Activated naive CD4-positive, alpha-beta T cell treated with Interleukin-2 at 50 U/mL for 16 hours (primary cell): Measurements from ENCODE around the gene C10orf95.

ENCODE experiments used
- DNase-seq: peaks from one replicate; pipeline ENCODE4 v3.0.0-alpha.2; 2020

C10orf95 gene

DNA sequence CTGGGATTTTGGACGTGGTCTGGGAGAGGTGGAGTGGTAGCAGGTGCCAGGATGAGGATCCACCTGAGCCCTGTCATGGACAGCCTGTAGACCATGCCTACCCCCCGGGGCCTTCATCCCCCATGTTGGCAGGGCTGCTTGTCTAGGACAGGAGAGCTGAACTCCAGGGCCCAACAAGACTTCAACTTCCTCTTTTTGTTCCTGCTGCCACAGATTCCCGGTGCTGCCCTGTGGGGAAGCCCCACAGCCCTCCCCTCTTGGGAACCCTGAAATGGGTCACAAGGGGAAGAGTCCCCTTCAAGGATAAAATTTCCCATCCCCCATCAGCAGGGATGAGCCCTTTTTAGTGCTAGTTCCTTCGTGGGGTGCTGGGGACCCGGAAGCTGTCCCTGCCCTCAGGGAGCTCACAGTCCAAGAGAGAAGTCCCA, 17.7 kb downstream of the C10orf95 start:
- no peak for DNase-seq

DNA sequence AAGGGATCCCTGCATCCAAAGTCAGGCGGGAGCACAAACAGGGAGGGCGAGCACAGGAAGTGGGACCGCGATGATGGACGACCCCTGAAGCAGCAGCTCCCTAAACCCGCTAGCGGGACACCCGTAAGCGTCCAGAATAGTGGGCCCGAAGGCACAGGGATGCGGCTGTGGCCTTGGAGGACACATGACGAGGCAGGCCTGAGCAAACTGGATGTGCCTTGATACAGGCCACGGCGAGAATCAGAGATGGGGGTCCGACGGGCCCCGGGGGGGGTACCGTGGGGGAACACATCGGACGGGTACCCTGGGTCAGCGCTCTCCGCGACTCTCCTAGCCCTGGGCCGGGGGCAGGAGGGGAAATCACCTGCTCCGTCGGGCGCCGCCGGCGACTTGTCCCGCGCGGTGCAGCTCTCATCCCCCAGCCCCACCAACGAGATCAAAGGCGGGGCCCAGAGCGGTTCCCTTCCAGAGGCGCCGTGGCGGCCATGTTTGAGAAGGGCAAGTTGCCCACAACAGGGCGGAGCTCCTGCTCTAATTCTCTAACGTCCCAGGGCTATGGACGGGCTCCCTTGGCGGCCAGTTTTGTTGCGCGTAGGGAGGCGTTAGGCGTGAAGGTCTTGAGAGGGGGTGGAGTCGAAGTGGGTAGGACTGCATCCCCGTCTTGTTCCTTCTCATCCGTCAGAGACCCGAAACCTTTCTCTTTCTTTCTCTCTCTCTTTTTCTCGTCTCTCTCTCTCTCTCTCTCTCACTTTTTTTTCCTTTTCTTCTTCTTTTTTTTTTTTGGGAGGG, 19.0 kb downstream of the C10orf95 start, which contains the start of gene CUEDC2:
Gene CUEDC2 (minus strand): TSS at position 413 of the 789 bp plus-strand sequence. CDS start 7,386 bp downstream, outside the sequence.
- peak; percentile 97 for DNase-seq

DNA sequence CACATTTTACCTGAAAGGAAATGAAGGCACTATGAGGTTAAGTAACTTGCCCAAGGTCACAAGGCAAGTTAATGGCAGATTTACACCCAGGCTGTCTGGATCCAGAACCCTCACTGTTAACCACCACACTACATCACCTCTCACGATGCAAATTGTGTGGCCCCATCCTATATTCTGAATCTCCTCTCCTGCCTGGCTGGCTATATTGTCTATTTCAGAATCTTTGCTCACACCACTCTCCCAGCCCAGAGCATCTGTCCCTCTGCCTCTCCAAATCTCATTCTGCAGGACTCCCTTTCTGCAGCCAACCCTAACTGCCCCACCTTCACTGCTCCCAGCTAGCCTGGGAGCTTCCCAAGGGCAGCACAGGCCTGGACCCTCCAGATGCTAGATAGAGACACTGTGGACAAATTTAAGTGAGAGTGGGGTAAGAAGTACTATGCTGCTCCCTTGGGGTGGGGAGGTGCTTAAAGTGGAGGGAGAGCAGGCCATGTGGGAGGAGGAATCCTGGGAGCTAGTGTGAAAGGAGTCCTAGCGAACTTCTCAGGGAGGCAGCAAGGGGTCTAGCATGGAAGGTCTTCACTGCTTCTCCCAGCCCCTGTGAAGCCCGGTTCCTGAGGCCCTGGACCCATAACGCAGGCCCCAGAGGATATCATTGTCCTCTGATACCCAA, 19.8 kb downstream of the C10orf95 start:
- no peak for DNase-seq

DNA sequence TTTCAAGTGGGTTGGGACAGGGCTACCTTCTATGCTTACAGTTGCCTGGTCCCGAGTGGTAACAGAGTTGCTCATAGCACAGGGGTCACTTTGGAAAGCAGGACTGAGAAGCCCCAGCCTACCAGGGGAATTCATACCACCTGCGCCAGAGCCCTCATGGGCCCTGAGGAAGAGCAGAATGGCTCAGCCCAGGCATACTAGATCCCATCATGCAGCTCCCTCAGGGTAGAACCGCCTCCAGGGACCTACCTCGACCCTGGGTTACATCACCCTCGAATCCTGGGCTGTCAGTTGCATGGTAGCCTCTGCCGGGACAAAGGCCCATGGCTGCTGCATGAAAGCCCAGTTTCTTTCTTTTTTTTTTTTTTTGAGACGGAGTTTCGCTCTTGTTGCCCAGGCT, 21.9 kb downstream of the C10orf95 start:
- DNase-seq: no peak

DNA sequence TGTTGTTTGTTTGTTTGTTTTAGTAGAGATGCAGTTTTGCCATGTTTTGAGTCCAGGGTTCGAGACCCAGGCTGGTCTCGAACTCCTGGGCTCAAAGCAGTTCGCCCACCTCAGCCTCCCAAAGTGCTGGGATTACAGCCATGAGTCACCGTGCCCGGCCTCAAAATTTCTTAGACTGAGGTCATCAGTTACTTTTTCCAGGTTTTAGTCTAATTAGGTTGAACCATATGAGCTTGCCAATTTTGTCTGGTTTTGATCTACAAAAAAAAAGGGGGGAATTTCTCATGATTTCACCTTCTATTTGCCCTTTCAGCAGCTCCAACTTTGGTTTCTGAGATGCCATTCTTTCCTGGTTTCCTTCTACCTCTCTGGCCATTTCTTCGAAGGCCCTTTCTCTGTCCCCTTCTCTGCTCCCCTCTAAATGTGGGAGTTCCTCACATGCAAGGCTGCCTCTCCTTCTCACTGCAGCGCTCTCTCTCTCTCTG, 24.5 kb downstream of the C10orf95 start:
- DNase-seq: no peak

DNA sequence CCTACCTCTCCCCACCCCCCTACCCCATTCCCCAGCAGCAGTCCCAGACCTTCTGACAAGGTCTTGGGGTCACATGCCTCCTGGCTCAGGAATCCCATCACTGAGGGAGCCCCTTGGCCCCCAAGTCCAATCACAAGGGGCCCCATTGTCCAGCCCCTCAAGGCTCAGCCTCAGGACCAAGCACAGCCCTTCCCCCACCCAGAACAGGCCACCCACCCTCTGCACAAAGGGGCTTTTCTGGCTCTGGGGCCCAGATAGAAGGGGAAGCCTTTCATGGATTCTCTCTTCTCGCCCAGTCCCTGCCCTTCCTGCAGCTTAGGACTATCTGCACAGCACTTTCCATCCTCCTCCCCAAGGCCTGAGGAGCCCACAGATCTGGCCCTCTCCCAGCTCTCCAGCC, 25.9 kb downstream of the C10orf95 start:
- DNase-seq: no peak

DNA sequence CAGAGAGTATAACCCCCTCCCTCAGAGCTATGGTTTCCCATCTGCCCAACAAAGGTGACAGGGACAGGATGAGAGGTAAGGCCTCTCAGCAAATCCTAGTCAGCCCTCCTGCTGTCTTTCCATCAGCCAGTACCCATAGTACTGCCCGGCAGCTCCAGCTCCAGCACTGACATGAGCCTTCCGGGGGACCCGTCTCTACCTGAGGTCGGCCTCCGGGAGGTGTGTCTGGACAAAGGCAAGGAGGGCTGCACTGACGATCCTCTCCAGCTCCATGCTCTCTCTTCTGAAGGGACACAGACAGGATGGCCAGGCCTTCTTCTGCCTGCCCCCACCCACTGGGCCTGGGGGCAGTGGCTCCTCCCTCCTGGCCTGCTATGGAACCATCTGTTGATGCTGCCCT, 26.4 kb downstream of the C10orf95 start:
- no peak for DNase-seq

DNA sequence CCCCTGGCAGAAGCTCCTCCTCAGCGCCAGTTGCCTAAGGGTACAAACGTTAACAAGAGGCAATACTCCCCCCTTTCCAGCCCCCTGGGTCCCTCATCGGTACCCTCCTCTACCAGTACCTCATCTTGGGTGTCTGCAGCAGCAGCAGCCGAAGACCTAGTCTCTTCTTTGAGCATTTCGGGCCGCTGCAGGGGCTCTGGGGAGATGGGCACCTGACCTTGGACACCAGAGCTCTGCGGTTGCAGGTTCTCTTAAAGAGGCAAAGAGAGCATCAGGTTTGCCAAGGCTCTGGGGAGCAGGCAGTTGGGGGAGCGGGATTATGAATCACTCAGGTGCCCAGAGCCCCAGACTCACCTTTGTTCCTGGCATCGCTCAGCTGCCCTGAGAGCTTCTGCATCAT, 27.2 kb downstream of the C10orf95 start:
- DNase-seq: no peak

DNA sequence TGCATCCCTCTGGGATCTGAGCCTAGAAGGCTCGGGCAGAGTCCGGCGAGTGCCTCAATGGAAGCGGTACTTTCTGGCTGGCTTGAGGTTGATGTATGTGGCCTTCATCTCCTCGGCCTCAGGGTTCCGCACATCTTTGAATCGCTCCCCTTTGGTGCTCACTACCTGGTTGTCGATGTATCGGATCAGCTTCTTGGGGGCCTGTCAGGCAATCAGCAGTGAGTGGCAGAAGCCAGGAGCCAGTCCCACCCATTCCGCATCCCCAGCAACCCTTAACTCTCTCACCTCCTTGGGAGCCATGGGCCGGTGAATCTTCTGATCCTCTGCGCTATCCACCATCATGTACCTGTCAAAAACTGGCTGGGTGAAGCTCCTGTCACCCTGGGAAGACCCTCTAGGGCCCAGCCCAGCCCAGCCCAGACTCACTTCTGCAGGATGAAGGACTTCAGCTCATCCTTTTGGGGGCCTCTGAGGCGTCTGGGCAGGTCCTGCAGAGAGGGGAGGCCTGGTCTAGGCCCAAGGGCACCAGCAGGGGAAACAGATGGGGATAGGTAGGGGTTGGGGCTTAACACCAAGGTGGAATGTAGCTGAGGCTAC, 27.9 kb downstream of the C10orf95 start:
- DNase-seq: no peak

DNA sequence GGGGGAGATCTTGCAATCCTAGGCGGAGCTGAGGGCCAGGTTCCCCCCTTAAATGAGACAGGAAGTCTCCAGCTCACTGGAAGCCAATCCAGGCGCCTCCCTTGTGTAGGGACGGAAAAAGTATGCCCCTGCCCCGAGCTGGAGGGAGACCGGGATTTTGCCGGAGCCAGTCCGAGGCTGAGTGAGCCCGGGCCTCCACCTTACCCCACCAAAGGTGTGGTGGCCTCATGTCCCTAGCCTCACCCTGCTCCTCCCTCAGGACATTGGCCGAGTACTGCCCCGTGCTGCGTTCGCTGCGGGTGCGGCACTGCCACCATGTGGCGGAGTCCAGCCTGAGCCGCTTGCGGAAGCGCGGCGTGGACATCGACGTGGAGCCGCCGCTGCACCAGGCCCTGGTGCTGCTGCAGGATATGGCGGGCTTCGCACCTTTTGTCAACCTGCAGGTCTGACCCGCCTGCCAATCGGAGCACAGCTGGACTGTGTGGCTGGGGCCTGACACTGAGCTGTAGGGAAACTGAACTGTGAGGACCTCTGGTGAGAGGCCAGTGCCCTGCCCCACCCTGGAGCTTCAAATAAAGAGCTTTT, 28.7 kb downstream of the C10orf95 start:
- peak; percentile 60 for DNase-seq

DNA sequence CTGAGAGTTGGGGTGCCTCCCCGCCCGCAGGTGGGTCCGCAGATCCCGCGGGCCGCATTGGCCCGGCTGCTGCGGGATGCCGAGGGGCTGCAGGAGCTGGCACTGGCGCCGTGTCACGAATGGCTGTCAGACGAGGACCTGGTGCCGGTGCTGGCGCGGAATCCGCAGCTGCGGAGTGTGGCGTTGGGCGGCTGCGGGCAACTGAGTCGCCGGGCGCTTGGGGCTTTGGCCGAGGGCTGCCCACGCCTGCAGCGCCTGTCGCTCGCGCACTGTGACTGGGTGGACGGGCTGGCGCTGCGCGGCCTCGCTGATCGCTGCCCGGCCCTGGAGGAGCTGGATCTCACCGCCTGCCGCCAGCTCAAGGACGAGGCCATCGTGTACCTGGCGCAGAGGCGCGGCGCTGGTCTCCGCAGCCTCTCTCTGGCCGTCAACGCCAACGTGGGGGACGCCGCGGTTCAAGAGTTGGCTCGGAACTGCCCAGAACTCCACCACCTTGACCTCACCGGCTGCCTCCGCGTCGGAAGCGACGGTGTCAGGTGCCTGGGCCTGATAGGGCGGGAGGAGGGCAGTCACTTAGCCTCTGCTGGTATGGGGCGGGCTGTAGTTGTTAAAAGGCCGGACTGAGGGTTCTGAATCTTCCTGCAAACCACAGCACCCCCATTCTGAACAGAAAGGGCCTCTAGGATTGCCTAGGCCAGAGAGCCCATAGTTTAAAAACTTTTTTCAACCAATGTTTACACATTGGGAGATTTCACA, 29.4 kb downstream of the C10orf95 start:
- DNase-seq: peak; percentile 37

DNA sequence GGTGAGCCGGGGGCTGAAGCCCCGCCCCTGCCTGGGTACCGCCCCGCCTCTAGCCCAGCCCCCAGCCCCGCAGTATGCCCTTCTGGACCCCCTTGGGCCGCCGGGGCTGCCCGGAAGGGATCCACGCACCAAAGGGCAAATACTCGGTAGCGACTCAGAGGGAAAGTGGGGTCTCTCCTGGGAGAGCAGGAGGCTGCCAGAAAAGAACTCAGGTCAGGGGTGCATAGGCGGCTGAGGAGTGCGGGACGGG, 29.9 kb downstream of the C10orf95 start:
- DNase-seq: no peak

DNA sequence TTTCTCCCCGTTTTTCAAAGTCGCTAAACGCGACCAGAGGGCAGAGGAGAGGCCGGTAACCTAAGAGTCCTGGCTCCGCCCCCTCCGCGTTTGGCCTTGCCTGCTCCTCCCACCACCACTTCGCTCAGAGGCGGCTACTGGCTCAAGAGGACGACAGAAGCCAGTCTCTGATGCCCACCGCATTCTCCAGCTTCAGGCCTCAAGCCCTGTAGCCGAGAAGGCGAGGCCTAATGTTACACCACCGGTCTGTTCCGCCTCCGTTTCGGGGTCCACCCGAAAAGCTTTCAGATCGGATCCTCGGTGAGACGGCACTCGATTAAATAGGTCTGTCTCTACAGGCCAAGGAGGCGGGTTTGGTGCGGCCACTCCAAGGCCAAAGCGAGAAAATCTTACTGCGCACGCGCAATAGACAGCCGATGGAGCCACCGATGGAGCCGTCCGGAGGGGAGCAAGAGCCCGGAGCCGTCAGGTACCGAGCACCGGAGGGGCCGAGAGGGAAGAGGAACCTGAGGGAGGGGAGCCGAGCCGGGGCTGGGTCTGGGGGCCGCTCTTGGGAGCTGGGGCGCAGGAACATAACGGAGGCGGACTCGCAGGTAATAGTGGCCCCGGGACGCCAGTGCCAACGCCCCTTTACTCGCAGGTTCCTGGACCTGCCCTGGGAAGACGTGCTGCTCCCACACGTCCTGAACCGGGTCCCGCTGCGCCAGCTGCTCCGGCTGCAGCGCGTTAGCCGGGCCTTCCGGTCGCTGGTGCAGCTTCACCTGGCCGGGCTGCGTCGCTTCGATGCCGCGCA, 30.4 kb downstream of the C10orf95 start, which contains the start of gene FBXL15:
Gene FBXL15 (plus strand): TSS at position 123 of the 793 bp plus-strand sequence. CDS start 294 bp downstream, at position 417.
- peak; percentile 94 for DNase-seq

DNA sequence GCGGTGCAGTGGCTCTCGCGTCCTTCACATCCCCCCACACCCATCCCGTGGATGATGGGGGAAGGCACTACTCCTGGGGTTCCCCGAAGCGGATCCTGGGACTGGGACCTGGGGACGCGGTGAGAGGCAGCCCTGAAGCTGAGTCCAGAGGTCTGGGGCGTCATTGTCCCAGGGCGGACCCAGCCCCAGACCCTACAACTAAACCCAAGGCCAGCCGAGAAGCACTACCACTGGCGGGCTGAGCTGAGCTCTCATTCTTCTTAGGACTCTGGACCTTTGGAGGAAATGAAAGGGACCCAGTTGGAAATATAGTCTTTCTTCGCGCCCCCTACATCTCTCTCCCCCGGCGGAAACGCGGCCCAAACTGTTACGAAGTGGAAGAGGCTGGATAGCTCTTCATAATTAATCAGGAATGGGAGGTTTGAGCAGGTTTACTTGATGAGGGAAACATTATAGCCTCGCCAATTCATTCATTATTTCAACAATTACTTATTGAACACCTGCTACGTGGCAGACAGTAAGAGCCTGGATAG, 31.1 kb downstream of the C10orf95 start:
- DNase-seq: no peak

DNA sequence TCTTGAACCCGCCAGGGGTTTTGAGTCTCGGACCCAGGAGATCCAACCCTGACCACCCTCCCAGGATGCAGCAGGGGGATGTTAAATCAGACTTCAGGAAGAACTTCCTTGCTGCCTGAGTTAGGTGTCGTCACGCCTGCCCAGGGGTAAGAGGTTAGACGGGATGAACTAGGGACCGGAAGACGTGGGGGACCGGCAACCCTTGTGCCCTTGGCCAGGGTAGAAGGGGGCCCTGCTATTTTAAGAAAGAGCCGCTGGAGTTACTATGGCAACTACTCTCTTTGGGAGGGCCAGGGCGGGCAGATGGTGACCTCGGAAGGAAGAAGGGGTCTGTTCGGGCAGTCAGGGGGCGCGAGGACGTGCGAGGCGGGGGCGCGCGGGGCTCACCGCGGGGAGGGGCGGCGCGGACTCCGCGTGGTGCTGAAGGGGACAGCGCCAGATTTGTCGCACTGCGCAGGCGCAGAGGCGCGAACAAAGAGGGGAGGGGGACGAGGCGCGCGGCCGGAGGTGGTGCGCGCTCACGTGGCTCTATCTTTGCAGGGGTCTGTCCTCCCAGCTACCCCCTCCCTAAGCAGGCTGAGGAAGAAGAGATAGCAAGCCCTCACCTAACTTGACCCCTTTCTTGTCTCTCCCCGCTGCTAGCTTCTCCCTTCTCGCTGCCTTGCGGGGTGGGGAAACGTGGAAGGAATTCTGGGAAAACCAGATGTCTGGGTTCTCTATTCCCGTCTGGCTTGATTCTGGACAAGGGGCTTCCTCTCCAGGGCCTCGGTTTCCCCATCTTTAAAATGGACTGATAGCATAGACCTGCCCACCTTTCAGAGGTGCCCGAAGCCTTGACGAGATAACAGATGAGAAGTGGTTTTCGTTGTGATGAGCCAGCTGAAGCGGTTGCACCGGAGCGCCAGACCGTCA, 31.8 kb downstream of the C10orf95 start:
- peak; percentile 72 for DNase-seq

DNA sequence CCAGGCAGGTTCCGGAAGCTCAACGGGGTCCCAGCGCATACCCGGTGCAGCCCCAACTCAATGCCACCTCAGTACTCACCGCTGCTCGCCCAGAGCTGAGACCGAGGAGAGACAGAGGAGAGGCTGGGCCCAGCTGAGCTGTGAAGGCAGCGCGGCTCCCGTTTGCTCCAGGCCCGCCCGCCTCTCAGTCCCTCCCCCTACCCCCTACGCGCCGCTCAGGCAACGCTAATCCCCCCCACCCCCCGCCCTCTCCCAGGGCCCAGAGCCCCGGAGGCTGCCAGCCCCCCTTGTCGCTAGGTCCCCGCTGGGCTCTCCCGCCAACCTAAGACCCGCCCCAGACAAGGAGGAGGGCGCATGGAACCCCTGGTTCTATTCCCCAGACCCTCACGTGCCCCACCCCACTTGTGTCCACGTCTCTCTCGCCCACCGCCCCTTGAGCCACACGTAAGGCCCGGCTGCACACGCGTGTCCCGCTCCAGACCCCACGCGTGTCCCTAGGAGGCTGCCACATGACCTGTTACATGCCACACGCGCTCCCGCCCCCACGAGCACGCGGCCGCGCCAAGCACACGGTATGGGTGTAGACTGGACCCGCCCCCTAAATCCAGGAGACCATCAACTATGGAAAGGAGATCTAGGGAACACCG, 32.6 kb downstream of the C10orf95 start, which contains the start of gene PSD:
Gene PSD (minus strand): TSS at position 164 of the 647 bp plus-strand sequence. CDS start 1,747 bp downstream, outside the sequence.
- no peak for DNase-seq

DNA sequence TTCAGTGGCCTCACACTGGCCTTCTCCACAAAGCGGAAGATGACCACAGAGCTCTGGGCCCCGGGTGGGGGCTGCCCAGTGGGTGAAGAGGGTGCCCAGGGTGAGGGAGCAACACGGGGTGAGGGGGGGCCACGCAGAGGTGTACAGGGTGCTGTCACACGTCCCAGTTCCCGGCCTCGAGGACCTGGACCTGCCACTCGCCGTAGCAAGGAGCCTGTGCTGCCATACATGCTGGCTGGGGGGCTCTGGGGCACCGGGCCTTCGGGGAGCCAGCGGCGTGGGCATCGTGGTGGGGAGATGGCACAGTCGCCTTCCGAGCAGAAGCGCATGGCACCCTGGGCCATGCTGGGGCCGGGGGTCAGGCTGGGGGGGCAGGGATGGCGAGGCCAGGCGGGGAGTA, 34.6 kb downstream of the C10orf95 start:
- no peak for DNase-seq

DNA sequence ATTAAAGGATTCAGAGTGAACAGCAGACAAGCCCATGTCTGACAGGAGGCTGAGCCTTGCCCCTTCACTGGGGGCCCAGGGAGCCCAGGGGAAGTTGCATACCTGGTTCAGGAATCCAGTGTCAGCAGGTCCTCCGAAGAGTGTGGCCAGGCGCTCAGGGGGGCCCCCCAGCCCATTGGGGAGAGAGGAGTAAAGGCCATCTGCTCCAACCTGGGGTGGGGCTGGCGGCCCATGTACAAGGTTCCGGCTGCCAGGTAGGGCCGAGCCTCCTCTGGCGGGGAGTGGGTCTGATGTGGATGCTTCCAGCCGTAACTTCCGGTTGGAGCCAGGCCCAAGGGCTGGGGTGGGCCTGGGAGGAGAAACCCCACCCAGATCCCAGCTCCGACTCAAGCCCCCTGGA, 35.1 kb downstream of the C10orf95 start:
- DNase-seq: no peak

DNA sequence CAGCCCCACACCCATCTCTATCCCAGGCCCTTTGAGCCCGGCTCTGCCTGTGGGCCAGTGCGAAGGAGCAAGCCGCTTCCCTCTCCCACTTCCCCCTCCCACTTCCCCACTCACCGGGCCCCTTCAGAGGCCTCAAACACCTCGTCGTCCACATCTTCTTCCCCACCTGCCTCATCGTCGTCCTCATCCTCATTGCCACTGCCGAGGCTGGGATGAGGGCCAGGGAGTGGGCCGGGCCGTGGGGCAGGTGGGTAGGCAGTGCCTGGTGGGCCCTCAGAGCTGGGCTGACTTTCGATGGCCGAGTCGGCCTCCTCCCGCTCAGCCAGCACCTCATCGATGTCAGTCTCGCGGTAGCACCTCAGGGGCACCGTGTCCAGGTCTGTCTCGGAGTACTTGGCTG, 36.6 kb downstream of the C10orf95 start:
- DNase-seq: no peak
